Measurements from ENCODE around the gene CYTH3. TPM values are rescaled to one million over a fixed set of nuclear protein-coding genes. Genes with fewer than 3 reads are reported as not detected.

The CYTH3 gene
- total RNA-seq, 1 experiment from 2014 or later, result 16.7 TPM

DNA sequence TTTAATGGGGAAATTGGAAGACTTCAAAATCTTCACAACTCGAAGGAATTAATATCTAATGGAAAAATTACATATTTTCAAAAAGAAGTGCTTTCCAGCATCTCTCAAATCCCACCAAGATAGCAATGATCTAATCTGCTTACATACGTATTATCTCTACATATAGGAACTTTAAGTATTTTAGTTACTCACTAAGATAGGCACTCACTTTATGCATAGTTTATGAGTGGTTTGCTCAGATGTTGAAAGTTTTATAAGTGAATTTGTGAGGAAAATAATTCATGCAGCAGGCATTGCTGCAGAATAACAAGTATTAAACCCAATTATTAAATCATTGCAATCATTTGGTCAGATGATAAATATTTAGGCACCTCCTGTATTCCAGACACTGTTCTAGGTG lies 2.3 kb upstream of the CYTH3 start:
- DNase-seq (ENCODE audit: low read depth, low spot score) (no peak), ATAC-seq (no peak)
- RAD21 ChIA-PET (ENCODE audit: low non-redundant PET in 1 of 2, low total read pairs in 2 of 2, uncharacterized antibody in 2 of 2, unreplicated experiment in 2 of 2), result no interaction called here
- H3K9ac ChIP-seq (ENCODE audit: low read length), result no peak overlapping the region
- H3K9me3 ChIP-seq (ENCODE audit: control insufficient read depth in 1 of 2, insufficient read depth in 1 of 2, low read depth in 1 of 2, low read length in 2 of 2), result no peaks in the 10 kb centered on the region
- TF ChIP-seq EZH2phosphoT487 (IDR thresholded peaks at IDR 0.05; ENCODE audit: borderline replicate concordance), result no peak
- TF ChIP-seq, protein P1, sequence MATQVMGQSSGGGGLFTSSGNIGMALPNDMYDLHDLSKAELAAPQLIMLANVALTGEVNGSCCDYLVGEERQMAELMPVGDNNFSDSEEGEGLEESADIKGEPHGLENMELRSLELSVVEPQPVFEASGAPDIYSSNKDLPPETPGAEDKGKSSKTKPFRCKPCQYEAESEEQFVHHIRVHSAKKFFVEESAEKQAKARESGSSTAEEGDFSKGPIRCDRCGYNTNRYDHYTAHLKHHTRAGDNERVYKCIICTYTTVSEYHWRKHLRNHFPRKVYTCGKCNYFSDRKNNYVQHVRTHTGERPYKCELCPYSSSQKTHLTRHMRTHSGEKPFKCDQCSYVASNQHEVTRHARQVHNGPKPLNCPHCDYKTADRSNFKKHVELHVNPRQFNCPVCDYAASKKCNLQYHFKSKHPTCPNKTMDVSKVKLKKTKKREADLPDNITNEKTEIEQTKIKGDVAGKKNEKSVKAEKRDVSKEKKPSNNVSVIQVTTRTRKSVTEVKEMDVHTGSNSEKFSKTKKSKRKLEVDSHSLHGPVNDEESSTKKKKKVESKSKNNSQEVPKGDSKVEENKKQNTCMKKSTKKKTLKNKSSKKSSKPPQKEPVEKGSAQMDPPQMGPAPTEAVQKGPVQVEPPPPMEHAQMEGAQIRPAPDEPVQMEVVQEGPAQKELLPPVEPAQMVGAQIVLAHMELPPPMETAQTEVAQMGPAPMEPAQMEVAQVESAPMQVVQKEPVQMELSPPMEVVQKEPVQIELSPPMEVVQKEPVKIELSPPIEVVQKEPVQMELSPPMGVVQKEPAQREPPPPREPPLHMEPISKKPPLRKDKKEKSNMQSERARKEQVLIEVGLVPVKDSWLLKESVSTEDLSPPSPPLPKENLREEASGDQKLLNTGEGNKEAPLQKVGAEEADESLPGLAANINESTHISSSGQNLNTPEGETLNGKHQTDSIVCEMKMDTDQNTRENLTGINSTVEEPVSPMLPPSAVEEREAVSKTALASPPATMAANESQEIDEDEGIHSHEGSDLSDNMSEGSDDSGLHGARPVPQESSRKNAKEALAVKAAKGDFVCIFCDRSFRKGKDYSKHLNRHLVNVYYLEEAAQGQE (IDR thresholded peaks at IDR 0.05; ENCODE audit: low read depth), result no peak
- TF ChIP-seq, protein P2, sequence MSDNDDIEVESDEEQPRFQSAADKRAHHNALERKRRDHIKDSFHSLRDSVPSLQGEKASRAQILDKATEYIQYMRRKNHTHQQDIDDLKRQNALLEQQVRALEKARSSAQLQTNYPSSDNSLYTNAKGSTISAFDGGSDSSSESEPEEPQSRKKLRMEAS (IDR thresholded peaks at IDR 0.05), result no peak
- no peak for TF ChIP-seq POLR2AphosphoS5 (IDR thresholded peaks at IDR 0.05; ENCODE audit: low read depth, low read length)
- TF ChIP-seq ATF3 (IDR thresholded peaks at IDR 0.05), result no peak
- TF ChIP-seq ZFX (IDR thresholded peaks at IDR 0.05), result no peak
- TF ChIP-seq CBX3 (IDR thresholded peaks at IDR 0.05; ENCODE audit: low read depth), result no peak
- no peak for TF ChIP-seq TCF7L2 (IDR thresholded peaks at IDR 0.05; ENCODE audit: borderline replicate concordance, extremely low read depth, insufficient read depth, insufficient read length)
- TF ChIP-seq JUND (IDR thresholded peaks at IDR 0.05), result no peak
- no peak for TF ChIP-seq SP1 (IDR thresholded peaks at IDR 0.05; ENCODE audit: low read depth)
- TF ChIP-seq SIN3A (IDR thresholded peaks at IDR 0.05; ENCODE audit: low read depth), result no peak
- TF ChIP-seq EGR1 (IDR thresholded peaks at IDR 0.05; ENCODE audit: low read depth), result no peak
- no peak for TF ChIP-seq YY1 (IDR thresholded peaks at IDR 0.05; ENCODE audit: extremely low read depth, insufficient replicate concordance, low read depth, low read length)
- TF ChIP-seq ZBTB33 (IDR thresholded peaks at IDR 0.05; ENCODE audit: extremely low read depth, insufficient replicate concordance, low read length), result no peak
- no peak for TF ChIP-seq ZNF274 (IDR thresholded peaks at IDR 0.05; ENCODE audit: low read depth, low read length)
- TF ChIP-seq ELF1 (IDR thresholded peaks at IDR 0.05; ENCODE audit: borderline replicate concordance, low read depth), result no peak
- TF ChIP-seq FOSL1 (IDR thresholded peaks at IDR 0.05; ENCODE audit: low read depth), result no peak
- TF ChIP-seq CTCF (IDR thresholded peaks at IDR 0.05 in 2 of 3, conservative IDR thresholded peaks at IDR 0.05 in 1 of 3; ENCODE audit: borderline replicate concordance in 1 of 3, insufficient read depth in 1 of 3, low read depth in 2 of 3, low read length in 2 of 3), result no peak
- H3K27ac ChIP-seq (ENCODE audit: low read depth, low read length), result no peak overlapping the region
- peaks cover 14 to 25% of the 10 kb centered on the region in 2 experiments for H3K4me1 ChIP-seq (ENCODE audit: control insufficient read depth in 1 of 2, insufficient read depth in 2 of 2, low read length in 2 of 2)
- H3K9me2 ChIP-seq (ENCODE audit: insufficient read depth), result no peaks in the 10 kb centered on the region
- no peaks in the 10 kb centered on the region for H4K20me1 ChIP-seq (ENCODE audit: insufficient read depth)
- H2AFZ ChIP-seq (ENCODE audit: low read depth, low read length, poor library complexity, severe bottlenecking), result no peak overlapping the region
- H3K79me2 ChIP-seq (ENCODE audit: insufficient read depth, low read length), result peaks cover 22% of the 10 kb centered on the region
- CTCF ChIA-PET, result no interaction called here
- H3K4me2 ChIP-seq (ENCODE audit: low read length), result no peak overlapping the region
- no peak overlapping the region for H3K4me3 ChIP-seq (replicated peaks in 1 of 2; ENCODE audit: low read depth in 1 of 2, low read length in 2 of 2)
- intact Hi-C loops (cut with micrococcal nuclease), result no loop called here
- no peaks in the 10 kb centered on the region for H3K27me3 ChIP-seq (ENCODE audit: insufficient read depth, low read length)
- POLR2A ChIA-PET, result no interaction called here
- no peaks in the 10 kb centered on the region for H3K36me3 ChIP-seq (ENCODE audit: control insufficient read depth in 1 of 2, insufficient read depth in 2 of 2, low read length in 2 of 2)
- BruUV-seq (replicated peaks), result no TSS peak
